Left lung (tissue), 10 donors: ENCODE data around the gene EBF4. TPM values are rescaled to one million over a fixed set of nuclear protein-coding genes. Genes with fewer than 3 reads are reported as not detected.
A peak's percentile ranks its signal among the peaks of the same experiment; 100 is the strongest.

Experiments used
- ATAC-seq: fragments of 200-7000 bp; cut with Tn5 transposase; one replicate; pipeline ENCODE4 v1.9.1; 2020; ENCODE audit warnings: moderate library complexity
- DNase-seq, 4 donors: peaks; one replicate each; pipeline ENCODE4 v3.0.0-alpha.2; 2013 to 2020
- H3K27ac ChIP-seq, 2 donors: fragments of 200-600 bp; sonication (generic) in 1 of 2; one replicate each; pipeline versions ENCODE4 v1.5.0 to v1.8.0; 2020 to 2021
- H3K27me3 ChIP-seq, 2 donors: fragments of 200-600 bp; sonication (generic) in 1 of 2; one replicate each; pipeline versions ENCODE4 v1.5.0 to v1.8.0; 2020 to 2021
- H3K36me3 ChIP-seq, 2 donors: fragments of 200-600 bp; sonication (generic) in 1 of 2; one replicate each; pipeline versions ENCODE4 v1.5.0 to v1.8.0; 2020 to 2021
- H3K4me1 ChIP-seq, 2 donors: fragments of 200-600 bp; one replicate each; pipeline ENCODE4 v1.8.0; 2021
- H3K4me3 ChIP-seq, 2 donors: fragments of 200-600 bp; sonication (generic) in 1 of 2; one replicate each; pipeline versions ENCODE4 v1.5.0 to v1.8.0; 2020 to 2021; ENCODE audit warnings: mild to moderate bottlenecking in 1 of 2
- H3K9me3 ChIP-seq, 2 donors: fragments of 200-600 bp; sonication (generic) in 1 of 2; one replicate each; pipeline versions ENCODE4 v1.5.0 to v1.8.0; 2020 to 2021
- CTCF ChIP-seq, 2 donors: fragments of 200-600 bp; sonication (generic) in 1 of 2; IDR thresholded peaks; one replicate each; pipeline versions ENCODE4 v1.5.0 to v1.8.0; 2021; ENCODE audit warnings: antibody characterized with exemption in 2 of 2
- intact Hi-C, 2 donors: fragments of 100-400 bp; cut with DNase I; formaldehyde crosslinking; loops; one replicate each; pipeline versions ENCODE4 v1.11.2 to v1.14.2; 2022
- polyA plus RNA-seq, 6 donors: library from polyadenylated mRNA; unstranded; fragments of 120-200 nt; gene quantifications; one replicate each; pipeline ENCODE4 v1.2.1, GENCODE V29; 2013; ENCODE audit not compliant: insufficient read length in 6 of 6
- total RNA-seq, 2 donors: library from RNA; stranded (reverse); fragmentation: NEBNext Ultra II Directional; extraction: Animal tissue kit (Norgen Biotek cat#: 25700); gene quantifications; one replicate each; pipeline ENCODE4 v1.2.1, GENCODE V29; 2021
- donor health status: DM: no; HTN: yes; CAD: no.
- donor health status: DM: no; HTN: no; CAD: no.

EBF4 gene
- total and polyA plus RNA-seq, 8 donors, result 10.0 to 55.9 (median 40.0) TPM

DNA sequence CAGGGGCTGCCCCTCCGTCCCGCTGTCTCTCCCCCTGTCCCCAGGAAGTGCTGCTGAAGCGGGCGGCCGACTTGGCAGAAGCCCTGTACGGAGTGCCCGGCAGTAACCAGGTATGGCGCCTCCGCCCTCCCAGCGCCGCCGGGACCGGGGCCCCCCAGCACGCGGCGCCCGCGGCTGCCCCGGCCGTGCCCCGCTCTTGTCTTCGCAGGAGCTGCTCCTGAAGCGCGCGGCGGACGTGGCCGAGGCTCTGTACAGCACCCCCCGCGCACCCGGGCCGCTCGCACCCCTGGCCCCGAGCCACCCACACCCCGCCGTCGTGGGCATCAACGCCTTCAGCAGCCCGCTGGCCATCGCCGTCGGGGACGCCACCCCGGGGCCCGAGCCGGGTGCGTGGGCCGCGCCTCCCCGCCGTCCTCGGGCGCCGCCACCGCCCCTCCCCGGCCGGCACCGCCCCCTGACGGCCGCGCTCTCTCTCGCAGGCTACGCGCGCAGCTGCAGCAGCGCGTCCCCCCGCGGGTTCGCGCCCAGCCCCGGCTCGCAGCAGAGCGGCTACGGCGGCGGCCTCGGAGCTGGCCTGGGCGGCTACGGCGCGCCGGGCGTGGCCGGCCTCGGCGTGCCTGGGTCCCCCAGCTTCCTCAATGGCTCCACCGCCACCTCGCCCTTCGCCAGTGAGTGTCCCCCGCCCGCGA is 59.4 kb downstream of the EBF4 start:
- DNase-seq, result peak in 2 of 4 donors; percentile 10 to 83
- Histone ChIP-seq H3K4me3 (peak overlapping the region; percentile 33 to 41), H3K36me3 (no peaks in the 10 kb centered on the region), H3K9me3 (no peaks in the 10 kb centered on the region), H3K27me3 (peaks cover 12 to 83% of the 10 kb centered on the region in 2 donors), H3K27ac (no peak overlapping the region), H3K4me1 (peaks cover 19 to 30% of the 10 kb centered on the region in 2 donors)
- no peak for TF ChIP-seq CTCF (IDR thresholded peaks at IDR 0.05)
- intact Hi-C loops, result loop anchor here in 1 of 2 donors (5.0 kb wide), 1 partner anchor 100 kb away; no protein-coding TSS in a partner anchor
- ATAC-seq, result peak; percentile 37

DNA sequence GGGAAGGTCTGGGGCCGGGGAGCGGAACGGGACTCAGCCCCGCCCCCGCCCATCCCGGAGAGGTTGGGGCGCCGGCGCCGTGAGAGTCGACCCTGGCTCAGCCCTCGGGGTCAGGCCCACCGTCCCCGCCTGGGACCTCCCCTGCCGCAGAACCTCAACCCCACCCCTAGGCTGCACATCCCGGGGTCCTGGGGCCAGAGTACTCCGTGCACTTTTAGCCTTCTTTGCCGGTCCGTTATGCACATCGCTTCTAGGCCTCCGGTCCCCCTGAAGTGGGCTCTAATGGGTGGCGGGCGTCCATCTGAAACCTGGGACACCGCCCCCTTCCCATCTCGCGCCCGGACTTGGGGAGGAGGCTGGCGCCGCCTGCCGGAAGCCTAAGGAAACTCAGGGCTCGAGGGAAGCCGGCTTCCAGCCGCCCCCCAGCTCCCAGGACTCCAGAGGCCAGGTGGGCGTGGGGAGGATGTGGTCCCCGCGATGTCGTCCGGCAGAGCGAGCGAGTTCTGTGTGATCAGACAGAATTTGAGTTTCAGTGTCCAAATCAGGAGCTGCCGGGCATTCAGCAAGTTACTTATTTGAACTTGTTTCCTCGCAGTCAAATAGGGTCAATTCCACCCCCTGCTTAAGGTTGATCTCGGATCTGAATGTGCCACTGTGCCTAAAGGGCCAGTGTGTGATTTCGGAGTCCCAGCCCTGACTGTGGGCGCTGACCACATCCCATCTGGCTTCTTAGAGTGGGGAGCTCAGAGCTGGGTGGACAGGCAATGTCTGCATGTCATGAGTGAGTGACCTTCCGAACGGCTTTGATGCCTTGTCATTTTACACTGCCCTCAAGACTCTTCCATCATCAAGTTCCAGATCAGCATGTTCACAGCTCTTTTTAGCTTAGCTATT is 60.2 kb downstream of the EBF4 start:
- Histone ChIP-seq H3K4me3 (peak overlapping the region; percentile 33 to 41), H3K4me1 (peaks cover 19 to 30% of the 10 kb centered on the region in 2 donors), H3K27ac (no peak overlapping the region), H3K9me3 (no peaks in the 10 kb centered on the region), H3K36me3 (no peaks in the 10 kb centered on the region), H3K27me3 (peaks cover 12 to 88% of the 10 kb centered on the region in 2 donors)
- TF ChIP-seq CTCF (IDR thresholded peaks at IDR 0.05), result peak; percentile 37 to 61
- ATAC-seq (peak; percentile 13), DNase-seq (peak in 2 of 4 donors; percentile 19 to 83)
- intact Hi-C loops, result loop anchor here in 1 of 2 donors (5.0 kb wide), 1 partner anchor 99 kb away; no protein-coding TSS in a partner anchor

DNA sequence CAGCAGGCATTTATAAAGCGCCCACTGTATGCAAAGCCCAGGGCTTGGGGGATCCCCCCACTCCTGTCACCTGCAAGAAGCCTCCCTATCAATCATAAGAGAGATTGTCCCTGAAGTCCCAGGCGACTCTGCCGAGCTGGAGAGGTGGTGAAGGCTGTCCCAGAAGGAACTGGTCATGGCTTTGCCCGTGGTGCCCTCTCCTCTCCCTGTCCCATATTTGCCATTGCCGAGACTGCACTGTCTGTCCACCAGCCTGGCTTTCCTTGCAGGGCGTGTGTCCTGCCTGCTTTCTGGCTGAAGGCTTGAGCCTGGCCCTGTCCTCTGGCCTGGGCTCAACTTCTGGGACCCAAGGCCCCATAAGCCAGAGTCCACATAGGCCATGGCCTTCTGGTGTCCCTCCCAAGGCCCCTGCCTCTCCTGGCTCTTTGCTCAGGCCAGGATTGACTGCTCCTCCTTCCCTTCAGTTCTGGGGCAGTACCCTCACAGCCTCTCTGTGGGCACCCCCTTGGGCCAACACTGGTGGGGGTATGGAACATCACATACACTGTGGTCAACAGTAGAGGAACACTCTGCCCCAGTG is 61.0 kb downstream of the EBF4 start:
- no peak overlapping the region for H3K4me3 ChIP-seq
- H3K27me3 ChIP-seq, result peaks cover 12 to 87% of the 10 kb centered on the region in 2 donors
- intact Hi-C loops, result loop anchor here in 1 of 2 donors (5.0 kb wide), 1 partner anchor 99 kb away; no protein-coding TSS in a partner anchor
- H3K4me1 ChIP-seq, result peaks cover 19 to 30% of the 10 kb centered on the region in 2 donors
- H3K9me3 ChIP-seq, result no peaks in the 10 kb centered on the region
- no peaks in the 10 kb centered on the region for H3K36me3 ChIP-seq
- no peak for TF ChIP-seq CTCF (IDR thresholded peaks at IDR 0.05)
- H3K27ac ChIP-seq, result no peak overlapping the region
- DNase-seq (no peak), ATAC-seq (no peak)

- peaks cover 12 to 81% of the 10 kb centered on the region in 2 donors for H3K27me3 ChIP-seq
- ATAC-seq (no peak), DNase-seq (no peak)
- peaks cover 19 to 30% of the 10 kb centered on the region in 2 donors for H3K4me1 ChIP-seq
- H3K9me3 ChIP-seq, result no peaks in the 10 kb centered on the region
- no peak overlapping the region for H3K4me3 ChIP-seq
- intact Hi-C loops, result loop anchor here in 1 of 2 donors (5.0 kb wide), 1 partner anchor 98 kb away; no protein-coding TSS in a partner anchor
- no peak overlapping the region for H3K27ac ChIP-seq
- H3K36me3 ChIP-seq, result no peaks in the 10 kb centered on the region
- no peak for TF ChIP-seq CTCF (IDR thresholded peaks at IDR 0.05)
These were observed 61.8 kb downstream of the EBF4 start for GRCh38 chr20:2754424-2754823.
